Measurements from ENCODE around the gene GDPD5. TPM values are rescaled to one million over a fixed set of nuclear protein-coding genes. Genes with fewer than 3 reads are reported as not detected.

Gene GDPD5
- total RNA-seq, 1 experiment from 2014 or later = 28.6 TPM

GRCh38 chr11:75475767-75476650 lies 49.7 kb downstream of the GDPD5 start:
- H3K4me3 ChIP-seq (ENCODE audit: low read depth, low read length) = no peak overlapping the region
- ChIA-PET POLR2A (no interaction called here), CTCF (interaction anchor here (1.6 kb wide), 1 partner anchor 25 kb away, joined by 5 read pairs; no protein-coding TSS in a partner anchor)
- Mint-ChIP-seq H3K9me3 (ENCODE audit: unreplicated experiment) (no peaks in the 10 kb centered on the region), H3K4me3 (ENCODE audit: unreplicated experiment) (no peak overlapping the region), H3K36me3 (ENCODE audit: insufficient read depth, unreplicated experiment) (no peaks in the 10 kb centered on the region), H3K27me3 (ENCODE audit: insufficient read depth, unreplicated experiment) (no peaks in the 10 kb centered on the region), H3K27ac (ENCODE audit: unreplicated experiment) (no peak overlapping the region), H3K4me1 (ENCODE audit: low read depth, unreplicated experiment) (no peaks in the 10 kb centered on the region)
- no peaks in the 10 kb centered on the region for H3K36me3 ChIP-seq (ENCODE audit: control insufficient read depth, insufficient read depth, low read length)
- DNase-seq = no peak
- peaks cover 10% of the 10 kb centered on the region for H3K4me1 ChIP-seq
- no peak for TF ChIP-seq CTCF (IDR thresholded peaks at IDR 0.05; ENCODE audit: insufficient read depth in 1 of 2, low read depth in 1 of 2, low read length in 1 of 2, severe bottlenecking in 1 of 2, unreplicated experiment in 1 of 2)
- no TSS peak for BruUV-seq (replicated peaks)
- H3K27me3 ChIP-seq (replicated peaks; ENCODE audit: control insufficient read depth, insufficient read depth, low read length) = no peaks in the 10 kb centered on the region
- intact Hi-C loops (cut with micrococcal nuclease; ENCODE audit: unreplicated experiment) = no loop called here
- no peaks in the 10 kb centered on the region for H3K9me3 ChIP-seq

- TF ChIP-seq CTCF (IDR thresholded peaks at IDR 0.05; ENCODE audit: insufficient read depth in 1 of 2, low read depth in 1 of 2, low read length in 1 of 2, severe bottlenecking in 1 of 2, unreplicated experiment in 1 of 2) = no peak
- no peaks in the 10 kb centered on the region for H3K36me3 ChIP-seq (ENCODE audit: control insufficient read depth, insufficient read depth, low read length)
- no TSS peak for BruUV-seq (replicated peaks)
- H3K27me3 Mint-ChIP-seq (ENCODE audit: insufficient read depth, unreplicated experiment) = no peaks in the 10 kb centered on the region
- no peaks in the 10 kb centered on the region for H3K9me3 ChIP-seq
- H3K27ac Mint-ChIP-seq (ENCODE audit: unreplicated experiment) = no peak overlapping the region
- H3K4me3 ChIP-seq (ENCODE audit: low read depth, low read length) = no peak overlapping the region
- ChIA-PET CTCF (interaction anchor here (0.6 to 1.6 kb wide), 2 partner anchors 24 to 66 kb away, joined by 5 read pairs; no protein-coding TSS in a partner anchor), POLR2A (no interaction called here)
- H3K36me3 Mint-ChIP-seq (ENCODE audit: insufficient read depth, unreplicated experiment) = no peaks in the 10 kb centered on the region
- H3K4me1 Mint-ChIP-seq (ENCODE audit: low read depth, unreplicated experiment) = no peaks in the 10 kb centered on the region
- no peaks in the 10 kb centered on the region for H3K27me3 ChIP-seq (replicated peaks; ENCODE audit: control insufficient read depth, insufficient read depth, low read length)
- H3K4me1 ChIP-seq = peaks cover 10% of the 10 kb centered on the region
- no peaks in the 10 kb centered on the region for H3K9me3 Mint-ChIP-seq (ENCODE audit: unreplicated experiment)
- no peak overlapping the region for H3K4me3 Mint-ChIP-seq (ENCODE audit: unreplicated experiment)
- peak; percentile 50 to 71 for DNase-seq
- intact Hi-C loops (cut with micrococcal nuclease; ENCODE audit: unreplicated experiment) = no loop called here
Observed at GRCh38 chr11:75474878-75475766, 50.6 kb downstream of the GDPD5 start.

- intact Hi-C loops (cut with micrococcal nuclease; ENCODE audit: unreplicated experiment) = no loop called here
- no peak for TF ChIP-seq CTCF (IDR thresholded peaks at IDR 0.05; ENCODE audit: insufficient read depth in 1 of 2, low read depth in 1 of 2, low read length in 1 of 2, severe bottlenecking in 1 of 2, unreplicated experiment in 1 of 2)
- DNase-seq = no peak
- no peak overlapping the region for H3K4me3 ChIP-seq (ENCODE audit: low read depth, low read length)
- no peaks in the 10 kb centered on the region for H3K9me3 ChIP-seq
- POLR2A ChIA-PET = no interaction called here
- H3K27me3 Mint-ChIP-seq (ENCODE audit: insufficient read depth, unreplicated experiment) = no peaks in the 10 kb centered on the region
- H3K36me3 Mint-ChIP-seq (ENCODE audit: insufficient read depth, unreplicated experiment) = no peaks in the 10 kb centered on the region
- no peaks in the 10 kb centered on the region for H3K27me3 ChIP-seq (replicated peaks; ENCODE audit: control insufficient read depth, insufficient read depth, low read length)
- no peaks in the 10 kb centered on the region for H3K9me3 Mint-ChIP-seq (ENCODE audit: unreplicated experiment)
- H3K4me3 Mint-ChIP-seq (ENCODE audit: unreplicated experiment) = no peak overlapping the region
- no peak overlapping the region for H3K27ac Mint-ChIP-seq (ENCODE audit: unreplicated experiment)
- H3K36me3 ChIP-seq (ENCODE audit: control insufficient read depth, insufficient read depth, low read length) = no peaks in the 10 kb centered on the region
- CTCF ChIA-PET = no interaction called here
- peaks cover 10% of the 10 kb centered on the region for H3K4me1 ChIP-seq
- H3K4me1 Mint-ChIP-seq (ENCODE audit: low read depth, unreplicated experiment) = no peaks in the 10 kb centered on the region
- no TSS peak for BruUV-seq (replicated peaks)
Observed at GRCh38 chr11:75474240-75474639, 51.5 kb downstream of the GDPD5 start.

Data from Caco-2 (cell line).